Activated naive CD4-positive, alpha-beta T cell treated with anti-CD3 and anti-CD28 coated beads, Interleukin-2, amount 50 U/mL, for 16 hours (primary cell): ENCODE measurements around the gene ASB15.
"Not testable (repeated sequence)": the region's sequence is repeated elsewhere in the genome, so short reads cannot be mapped to it uniquely, and the experiment has no call there.

Experiments
- DNase-seq: peaks from one replicate; pipeline ENCODE4 v3.0.0-alpha.2; 2020

Gene ASB15

DNA sequence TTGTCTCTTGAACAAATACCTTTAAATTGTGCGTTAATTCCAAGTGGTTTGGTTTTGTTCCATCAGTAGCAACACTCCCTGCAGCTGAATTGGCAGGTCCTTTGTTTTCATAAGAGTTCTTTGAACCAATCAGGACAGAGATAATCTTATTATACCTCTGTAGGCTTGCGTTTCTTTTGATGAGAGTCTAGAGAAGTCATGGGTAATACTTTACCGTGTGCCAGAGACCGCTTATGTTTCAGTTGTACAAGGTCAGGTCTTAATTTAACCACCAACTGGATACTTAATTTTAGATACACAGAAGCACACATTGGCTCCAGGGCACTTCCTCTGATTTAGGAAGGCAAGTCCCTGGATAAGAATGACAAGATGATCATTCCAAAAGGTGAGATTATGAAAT lies at the start of gene ASB15:
Gene ASB15, plus strand, starts transcription at position 292 of the 400 bp plus-strand sequence. CDS start 12,682 bp downstream, outside the sequence.
- DNase-seq, result no peak

DNA sequence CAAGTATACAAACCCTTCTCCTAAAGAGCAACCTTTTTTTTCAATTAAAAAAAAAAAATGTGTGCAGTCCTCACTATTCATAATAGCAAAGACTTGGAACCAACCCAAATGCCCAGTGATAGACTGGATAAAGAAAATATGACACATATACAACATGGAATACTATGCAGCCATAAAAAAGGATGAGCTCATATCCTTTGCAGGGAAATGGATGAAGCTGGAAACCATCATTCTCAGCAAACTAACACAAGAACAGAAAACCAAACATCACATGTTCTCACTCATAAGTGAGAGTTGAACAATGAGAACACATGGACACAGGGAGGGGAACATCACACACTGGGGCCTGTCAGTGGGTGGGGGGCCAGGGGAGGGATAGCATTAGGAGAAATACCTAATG lies 49.5 kb upstream of the ASB15 start:
- DNase-seq, result not testable (repeated sequence)

DNA sequence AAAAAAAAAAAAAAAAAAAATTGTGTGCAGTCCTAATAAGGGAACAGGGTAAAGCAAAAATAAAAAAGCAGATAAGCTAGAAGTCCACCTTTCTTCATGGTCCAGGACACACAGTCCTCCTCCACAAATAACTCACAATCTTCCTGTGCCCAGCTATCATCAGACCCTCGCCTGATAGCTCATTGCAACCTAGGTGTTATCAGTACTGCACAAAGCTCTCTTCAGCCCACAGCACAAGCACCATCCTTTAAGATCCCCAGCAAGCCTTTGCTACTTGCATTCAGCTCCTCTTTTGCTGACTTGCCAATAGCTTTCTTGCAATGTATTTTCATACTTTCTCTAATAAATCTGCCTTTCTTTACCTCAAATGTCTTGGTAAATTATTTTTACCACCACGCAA lies 49.0 kb upstream of the ASB15 start:
- no peak for DNase-seq

DNA sequence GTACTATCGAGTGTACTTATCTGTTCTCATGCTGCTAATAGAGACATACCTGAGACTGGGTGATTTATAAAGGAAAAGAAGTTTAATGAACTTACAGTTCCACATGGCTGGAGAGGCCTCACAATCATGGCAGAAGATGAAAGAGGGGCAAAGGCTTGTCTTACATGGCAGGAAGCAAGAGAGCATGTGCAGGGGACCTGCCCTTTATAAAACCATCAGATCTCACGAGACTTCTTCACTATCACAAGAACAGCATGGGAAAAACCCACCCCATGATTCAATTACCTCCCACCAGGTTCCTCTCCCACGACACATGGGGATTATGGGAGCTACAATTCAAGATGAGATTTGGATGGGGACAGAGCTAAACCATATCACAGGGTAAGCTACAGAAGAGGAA lies 48.5 kb upstream of the ASB15 start:
- DNase-seq, result no peak

DNA sequence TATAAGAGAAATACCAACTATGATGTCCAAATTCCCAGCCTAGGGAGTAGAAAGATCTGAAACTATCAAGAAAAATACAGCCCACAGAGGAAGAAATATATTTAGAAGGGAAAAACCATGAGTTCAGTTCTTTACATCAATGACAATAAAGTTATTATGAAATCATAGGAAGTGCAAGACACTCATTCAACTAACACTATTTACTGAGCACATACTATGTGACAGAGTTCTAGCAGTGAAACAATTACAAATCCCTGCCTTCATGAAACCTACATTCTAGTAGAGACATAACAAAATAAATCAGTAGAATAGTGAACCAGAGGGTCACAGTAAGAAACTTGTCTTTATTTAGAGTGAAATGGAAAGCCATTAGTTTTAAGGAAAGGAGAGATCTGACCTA lies 46.1 kb upstream of the ASB15 start:
- DNase-seq, result no peak

DNA sequence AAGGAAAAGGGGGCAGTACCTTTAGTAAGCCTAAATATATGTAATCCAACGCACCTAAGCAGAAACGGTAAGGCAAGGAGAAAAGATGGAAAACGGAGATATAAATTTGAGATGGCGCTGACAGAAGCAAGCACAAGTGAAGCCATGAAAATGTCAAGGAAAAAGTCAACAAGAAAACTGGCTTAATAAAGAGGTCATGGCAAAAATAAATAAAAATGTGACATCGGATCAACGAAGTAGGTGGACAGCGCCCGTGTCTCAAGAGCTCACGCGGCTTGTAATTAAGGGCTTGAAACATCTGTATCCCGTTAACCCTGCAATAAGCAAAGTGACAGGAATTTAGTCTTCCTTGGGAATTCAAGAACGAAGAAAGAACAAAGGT lies 44.6 kb upstream of the ASB15 start:
- no peak for DNase-seq

DNA sequence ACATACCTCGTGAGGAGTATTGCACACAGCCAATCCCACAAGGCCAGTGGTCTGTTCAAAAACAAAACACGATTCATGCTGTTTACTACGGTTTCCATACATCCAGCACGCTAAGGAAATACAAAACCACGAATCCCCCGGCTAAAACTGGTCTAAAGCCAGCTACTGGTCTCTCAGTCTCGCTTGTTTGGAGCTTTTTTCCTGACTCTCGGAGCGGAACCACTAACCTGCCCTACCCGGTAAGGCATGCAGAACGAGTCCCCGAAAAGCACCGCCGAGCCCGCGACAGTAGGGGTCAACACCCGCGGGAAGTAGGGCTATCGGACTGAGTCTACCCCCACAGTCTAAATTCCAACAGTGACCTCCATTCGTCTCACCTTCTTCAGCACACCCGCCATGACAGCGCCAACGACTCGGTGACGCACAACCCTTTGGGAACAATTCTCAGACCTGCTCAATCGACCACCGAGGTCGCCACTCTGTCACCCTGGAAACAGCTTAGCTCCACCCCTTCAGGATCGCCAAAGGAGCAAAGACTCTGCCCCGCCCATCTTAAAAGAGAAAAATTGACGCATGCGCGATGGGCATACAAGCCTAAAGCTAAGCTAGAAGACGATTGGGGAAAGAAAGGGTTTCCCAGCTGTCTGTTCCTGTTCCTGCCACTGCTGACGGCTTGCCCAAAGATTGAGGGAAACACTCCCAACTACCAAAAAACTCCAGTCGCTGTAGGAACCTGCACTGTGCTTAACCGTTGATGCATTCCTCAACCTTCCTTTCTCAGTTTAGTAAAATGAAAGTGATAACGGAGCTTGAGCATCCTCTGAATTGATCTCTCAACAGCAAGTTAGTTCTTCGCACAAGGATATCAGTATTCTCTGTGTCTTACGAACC lies 44.0 kb upstream of the ASB15 start, which contains the start of gene NDUFA5:
Gene NDUFA5, minus strand, starts transcription at position 421 of the 891 bp plus-strand sequence. Its CDS starts 23 bp downstream, at position 398.
- peak; percentile 95 for DNase-seq

DNA sequence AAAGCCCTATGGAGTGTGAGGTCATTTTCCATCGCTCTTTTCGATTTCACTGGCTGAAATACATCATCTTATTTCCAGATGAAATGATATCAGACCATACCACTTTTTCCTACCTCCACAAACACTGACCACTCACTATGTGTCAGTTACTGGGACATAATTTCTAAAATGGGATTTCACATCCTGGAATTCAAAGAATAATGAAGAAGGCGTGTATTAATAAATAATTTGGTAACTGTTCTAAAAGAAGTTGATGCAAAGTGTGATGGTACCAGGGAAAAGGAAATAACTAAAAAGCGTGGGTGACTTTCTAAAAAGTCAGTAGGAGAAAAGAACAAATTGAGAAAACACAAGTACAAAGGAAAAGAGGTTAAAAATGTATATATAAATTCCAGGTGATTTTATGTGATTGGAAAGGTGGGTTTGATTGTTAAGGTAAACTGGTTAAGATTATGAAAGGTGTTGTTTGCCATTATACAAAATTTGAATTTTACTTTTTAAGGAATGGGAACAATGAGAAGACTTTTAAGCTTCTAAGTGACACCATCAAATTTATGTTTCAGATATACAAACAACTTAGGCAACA lies 43.2 kb upstream of the ASB15 start:
- DNase-seq, result no peak

DNA sequence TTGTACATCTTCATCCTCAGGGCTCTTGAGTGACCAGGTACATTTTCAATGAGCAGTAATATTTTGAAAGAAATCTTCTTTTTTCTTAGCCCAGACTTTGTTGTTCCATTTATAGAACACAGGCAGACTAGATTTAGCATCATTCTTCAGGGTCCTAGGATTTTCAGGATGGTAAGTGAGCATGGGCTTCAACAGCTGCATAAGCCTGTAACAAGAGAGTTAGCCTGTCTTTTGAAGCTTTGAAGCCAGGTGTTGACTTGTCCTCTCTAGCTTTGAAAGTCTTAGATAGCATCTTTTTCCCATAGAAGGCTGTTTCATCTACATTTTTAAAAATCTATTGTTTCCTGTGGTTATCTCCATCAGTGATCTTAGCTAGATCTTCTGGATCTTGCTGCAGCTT lies 39.5 kb upstream of the ASB15 start:
- no peak for DNase-seq

DNA sequence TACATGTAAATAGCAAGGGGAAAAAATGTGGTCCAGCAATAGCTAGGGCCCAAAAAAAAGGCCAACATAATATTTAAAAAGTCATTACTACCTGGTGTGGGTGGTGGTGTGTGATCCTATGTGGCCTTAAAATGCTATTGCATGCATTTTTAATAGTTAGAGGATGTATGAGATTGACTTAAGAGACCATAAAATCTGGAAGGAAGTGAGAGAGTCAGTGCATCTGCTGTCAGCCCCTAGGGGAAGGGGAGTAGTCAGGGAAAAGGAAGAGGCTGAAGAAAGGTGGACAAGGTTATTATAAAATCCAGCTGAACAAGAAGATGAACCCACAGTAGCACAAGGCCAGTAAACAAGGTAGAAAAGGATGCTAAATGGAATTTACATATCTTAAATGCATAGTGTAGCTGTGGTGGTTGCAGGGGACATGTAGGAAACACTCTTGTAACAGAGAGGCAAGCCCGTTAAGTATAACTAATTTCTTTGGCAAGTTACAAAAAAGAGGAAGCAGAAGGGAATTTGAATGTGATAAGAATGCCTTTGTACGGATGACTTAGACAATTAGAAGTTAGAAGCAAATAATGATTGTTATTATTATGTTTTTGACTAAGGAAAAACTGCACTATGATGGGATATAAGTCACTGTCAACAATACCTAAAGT lies 32.1 kb upstream of the ASB15 start:
- no peak for DNase-seq

DNA sequence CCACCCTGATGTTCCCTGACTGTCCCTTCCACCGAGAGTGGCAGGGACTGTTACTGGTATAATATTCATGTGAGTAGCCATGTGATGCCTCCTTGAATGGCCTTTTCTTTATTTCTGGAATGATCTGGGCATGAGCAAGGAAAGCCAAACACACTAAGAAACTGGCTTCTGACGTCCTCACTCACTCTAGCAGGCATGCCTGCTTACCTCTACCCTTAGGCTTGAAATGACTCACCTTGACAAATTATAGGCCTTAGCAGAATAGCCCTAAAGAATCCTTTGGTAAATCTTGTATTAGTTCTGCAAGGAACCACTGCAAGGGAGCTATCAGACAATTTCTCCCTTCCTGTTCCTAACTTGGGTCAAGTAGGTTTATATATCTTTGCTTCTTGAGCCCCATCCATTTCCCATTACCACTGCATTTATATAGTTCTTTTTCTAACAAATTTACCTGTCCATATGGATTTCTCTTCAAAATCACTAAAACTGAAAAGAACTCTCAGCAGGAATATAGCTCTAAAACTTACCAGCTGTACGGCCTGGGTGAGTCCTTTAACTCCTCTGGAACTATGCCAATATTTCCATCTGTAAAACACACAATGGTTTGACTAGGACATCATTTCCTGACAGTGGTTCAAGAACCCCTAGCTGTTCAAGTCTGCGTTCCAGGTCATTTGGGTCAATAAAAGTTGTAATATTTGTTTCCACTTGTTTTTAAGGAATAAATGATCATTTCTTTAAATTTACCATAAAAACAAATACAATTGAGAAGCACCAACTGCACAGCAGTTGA lies 31.0 kb upstream of the ASB15 start:
- no peak for DNase-seq

DNA sequence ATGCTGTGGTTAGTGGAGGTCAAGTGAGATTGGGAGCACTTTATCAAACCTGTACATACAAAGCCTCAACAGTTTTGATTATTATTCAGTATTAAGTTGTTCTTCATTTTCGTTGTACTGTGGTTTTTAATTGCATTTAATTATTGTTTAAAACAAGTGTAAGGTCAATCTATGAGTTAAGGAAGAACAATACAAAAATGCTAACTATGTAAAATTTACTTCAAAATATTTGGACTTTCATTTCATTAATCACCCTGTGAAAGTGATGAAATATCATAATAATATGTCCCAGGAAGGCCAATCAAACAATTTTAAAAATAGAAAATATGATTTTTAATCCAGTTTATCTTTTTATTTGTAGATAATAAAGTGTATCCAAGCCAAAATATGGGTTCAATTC lies 30.4 kb upstream of the ASB15 start:
- no peak for DNase-seq

DNA sequence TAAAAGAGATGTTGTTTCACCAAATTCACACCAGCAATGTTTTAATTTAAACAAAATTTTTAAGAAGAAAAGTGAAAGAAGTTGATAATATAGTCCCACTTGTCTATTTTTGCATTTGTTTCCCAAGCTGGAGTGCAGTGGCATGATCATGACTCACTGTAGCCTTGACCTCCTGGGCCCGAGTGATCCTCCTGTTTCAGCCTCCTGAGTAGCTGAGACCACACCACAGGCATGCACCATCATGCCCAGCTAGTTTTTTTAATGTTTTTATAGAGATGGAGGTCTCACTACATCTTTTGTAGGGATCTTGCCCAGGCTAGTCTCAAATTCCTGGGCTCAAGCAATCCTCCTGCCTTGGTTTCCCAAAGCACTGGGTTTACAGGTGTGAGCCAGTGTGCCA lies 29.9 kb upstream of the ASB15 start:
- no peak for DNase-seq

DNA sequence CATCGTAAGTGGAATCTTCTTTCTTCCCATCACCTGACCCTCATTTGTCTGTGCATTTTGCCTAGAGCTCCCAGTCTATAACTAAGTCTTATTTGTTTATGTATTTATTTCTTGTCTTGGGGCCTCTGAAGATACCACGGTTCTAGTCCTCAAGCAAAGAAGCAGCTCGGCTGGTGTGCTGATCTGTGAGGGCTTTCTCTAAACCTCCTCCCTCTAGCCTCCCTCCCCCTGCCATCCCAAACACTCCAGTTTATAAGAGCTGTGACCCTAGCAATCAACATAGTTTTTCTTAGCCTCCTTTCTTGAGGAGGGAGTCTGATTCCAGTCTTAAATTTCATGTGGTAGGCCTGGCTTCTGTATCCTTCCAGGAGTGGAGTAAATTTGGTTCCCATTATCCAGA lies 28.3 kb upstream of the ASB15 start:
- DNase-seq, result no peak

DNA sequence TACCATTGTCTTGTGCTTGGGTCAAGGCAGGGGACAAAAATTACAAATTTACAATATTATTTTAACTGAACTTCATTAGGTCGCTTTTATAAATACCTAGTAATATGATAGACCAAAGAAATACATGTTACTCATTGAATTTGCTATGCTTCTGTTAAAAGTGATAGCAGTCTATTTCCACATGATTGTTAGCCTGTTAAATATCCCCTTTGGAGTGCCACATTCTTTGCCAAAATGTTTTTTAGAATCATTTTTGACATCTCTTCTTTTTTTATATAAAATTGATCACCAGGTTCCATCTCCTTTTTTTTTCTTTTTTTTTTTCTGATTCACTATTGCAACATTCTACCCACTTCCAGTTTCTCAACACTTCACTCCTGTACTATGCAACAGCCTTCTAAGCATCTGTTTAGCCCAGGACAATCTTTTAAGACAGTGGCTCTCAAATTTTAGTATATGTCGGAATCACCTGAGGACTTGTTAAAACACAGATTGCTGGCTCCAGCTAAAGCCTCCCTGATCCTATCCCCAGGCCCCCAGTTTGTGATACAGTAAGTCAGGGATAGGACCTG lies 27.6 kb upstream of the ASB15 start:
- DNase-seq, result no peak

DNA sequence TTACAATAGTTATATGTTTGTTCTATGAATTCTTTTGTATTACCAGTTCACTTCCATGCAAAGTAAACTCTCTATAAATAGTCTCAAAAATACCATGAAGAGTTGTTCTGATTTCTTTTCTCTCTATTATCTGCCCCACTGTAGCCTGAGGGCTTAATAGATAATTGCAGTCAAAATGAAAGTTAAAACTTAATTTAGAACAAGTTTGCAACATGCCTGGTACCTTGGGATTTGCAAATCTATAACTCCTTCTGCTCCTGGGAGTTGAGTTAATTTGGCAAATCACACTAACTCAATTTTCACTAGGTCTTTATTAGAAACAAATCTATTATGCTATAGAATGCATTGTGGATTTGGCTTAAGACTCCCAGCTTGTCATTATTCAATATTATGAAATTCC lies 22.2 kb upstream of the ASB15 start:
- no peak for DNase-seq

DNA sequence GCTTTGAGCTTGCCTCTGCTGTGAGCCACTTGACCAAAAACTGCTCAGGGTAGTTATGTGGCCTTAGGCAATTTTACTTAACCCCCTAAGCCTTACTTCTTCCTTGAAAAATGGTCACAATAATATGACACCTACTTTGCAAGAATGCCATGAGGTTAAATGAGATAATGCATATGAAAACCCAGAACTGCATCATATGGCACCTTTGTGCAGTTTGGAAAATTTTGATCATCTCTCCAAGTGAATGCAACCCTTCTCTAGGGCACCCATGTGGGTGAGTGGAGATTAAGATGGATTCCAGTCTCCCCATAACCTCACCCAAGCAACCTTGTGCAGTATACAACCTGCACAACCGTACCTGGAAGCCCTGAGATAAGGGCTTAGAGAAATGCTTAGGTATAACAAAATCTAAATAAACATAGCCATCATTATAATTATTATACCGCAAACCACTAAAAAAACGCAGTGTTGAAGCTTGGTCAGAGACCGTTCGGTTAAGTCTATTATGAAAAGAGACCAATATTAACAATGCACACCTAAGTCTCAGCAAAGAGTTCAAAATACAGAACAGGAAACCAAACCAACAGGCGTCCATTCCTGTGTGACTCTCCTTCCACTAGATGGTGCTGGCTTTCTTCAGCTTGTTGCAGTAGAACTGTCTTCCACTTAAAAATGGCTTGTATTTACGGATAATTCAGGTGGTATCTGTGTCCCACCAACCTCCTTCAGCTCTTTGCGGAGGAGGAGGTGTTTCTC lies 21.0 kb upstream of the ASB15 start:
- DNase-seq, result no peak

DNA sequence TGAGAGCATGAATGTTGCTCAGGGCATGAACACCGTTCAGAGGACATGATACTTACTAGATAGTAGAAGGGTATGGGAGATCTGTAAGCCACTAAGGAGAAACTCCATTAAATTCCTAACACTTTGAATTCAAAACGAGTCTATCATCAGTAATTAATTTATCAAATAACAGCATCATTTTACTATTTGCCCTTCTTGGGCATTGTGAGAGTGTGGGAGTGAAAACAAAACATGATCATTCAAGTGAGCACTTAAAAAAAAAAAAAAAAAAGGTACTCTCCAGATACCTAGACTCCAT lies 20.5 kb upstream of the ASB15 start:
- no peak for DNase-seq

DNA sequence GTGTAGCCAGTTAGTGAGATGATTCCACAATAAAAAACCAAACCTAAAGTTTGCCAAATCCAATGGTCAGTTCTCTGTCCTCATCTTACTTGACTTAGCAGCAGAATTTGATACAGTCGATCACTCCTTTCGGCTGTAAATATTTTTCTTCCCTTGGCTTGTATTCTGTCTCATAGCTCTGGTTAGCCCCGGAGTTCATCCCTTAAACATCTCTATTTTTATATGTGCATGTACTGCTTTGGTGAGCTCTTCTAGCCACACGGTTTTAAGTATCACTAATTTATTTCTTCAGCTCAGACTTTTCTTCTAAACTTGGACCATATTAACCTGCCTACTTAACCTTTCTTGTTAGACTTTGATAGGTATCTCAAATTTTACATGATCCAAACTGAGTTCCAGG lies 17.8 kb upstream of the ASB15 start:
- DNase-seq, result no peak

DNA sequence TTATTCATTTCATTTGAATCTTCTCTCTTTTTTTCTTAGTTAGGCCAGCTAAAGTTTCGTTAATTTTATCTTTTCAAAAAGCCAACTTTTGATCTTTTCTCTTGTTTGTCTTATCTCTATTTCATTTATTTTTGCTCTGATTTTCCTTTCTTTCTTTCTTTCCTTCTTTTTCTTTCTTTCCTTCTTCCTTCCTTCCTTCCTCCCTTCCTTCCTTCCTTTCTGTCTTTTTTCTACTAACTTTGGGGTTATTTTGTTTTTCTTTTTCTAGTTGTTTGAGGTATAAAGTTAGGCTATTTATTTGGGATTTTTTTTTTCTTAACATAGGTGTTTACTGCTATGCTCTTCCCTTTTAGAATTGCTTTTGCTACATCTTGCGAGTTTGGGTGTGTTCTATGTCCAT lies 13.2 kb upstream of the ASB15 start:
- no peak for DNase-seq

DNA sequence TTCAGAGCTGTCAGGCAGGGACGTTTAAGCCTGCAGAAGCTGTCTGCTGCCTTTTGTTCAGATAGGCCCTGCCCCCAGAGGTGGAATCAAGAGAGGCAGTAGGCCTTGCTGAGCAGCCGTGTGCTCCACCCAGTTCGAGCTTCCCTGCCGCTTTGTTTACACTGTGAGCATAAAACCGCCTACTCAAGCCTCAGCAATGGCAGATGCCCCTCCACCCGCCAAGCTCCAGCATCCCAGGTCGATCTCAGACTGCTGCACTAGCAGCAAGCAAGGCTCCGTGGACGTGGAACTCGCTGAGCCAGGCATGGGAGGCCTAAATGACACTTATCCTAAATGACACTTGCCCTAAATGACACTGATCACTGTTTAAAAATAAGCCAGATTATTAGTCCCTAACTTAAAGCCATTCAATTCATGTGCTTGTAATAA lies 6.8 kb upstream of the ASB15 start:
- no peak for DNase-seq

DNA sequence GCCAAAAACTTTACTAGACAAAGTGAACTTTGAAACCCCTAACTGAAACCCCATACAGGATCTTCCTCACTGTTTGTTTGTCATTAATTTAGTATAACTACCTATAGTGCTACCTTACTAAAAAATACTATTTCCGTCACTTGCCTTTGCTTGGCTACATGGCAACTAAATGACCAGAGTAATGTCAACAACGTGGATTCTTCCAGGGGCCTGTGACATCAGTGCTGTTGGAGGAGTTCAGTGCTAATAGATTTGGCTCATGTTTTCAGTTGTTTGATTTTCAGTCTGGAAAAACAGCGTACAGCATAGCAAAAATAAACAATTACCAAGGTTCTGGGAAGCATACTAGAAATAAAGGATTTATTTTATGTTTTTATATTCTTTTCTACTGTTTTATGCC lies 3.0 kb upstream of the ASB15 start:
- DNase-seq, result no peak
